Neural progenitor cell (in vitro differentiated cells): Measurements from ENCODE around the gene SCUBE2. TPM values are rescaled to one million over a fixed set of nuclear protein-coding genes. Genes with fewer than 3 reads are reported as not detected.

ENCODE experiments used
- DNase-seq: peaks from one replicate; pipeline ENCODE4 v3.0.0-alpha.2; 2016; ENCODE audit warnings: low spot score
- H2AFZ ChIP-seq: fragments of 200-600 bp; sonication (generic); replicated peaks from 2 replicates; pipeline ENCODE4 v1.6.1; 2016; ENCODE audit warnings: antibody characterized with exemption
- H3F3A ChIP-seq: fragments of 200-600 bp; sonication (generic); 2 replicates; pipeline ENCODE4 v1.6.1; 2016; ENCODE audit warnings: antibody characterized with exemption, low read depth
- H3K27ac ChIP-seq: fragments of 200-600 bp; sonication (generic); 2 replicates; pipeline ENCODE4 v1.5.1; 2016; ENCODE audit warnings: mild to moderate bottlenecking
- H3K27me3 ChIP-seq: fragments of 200-600 bp; sonication (generic); 2 replicates; pipeline ENCODE4 v1.6.1; 2016; ENCODE audit warnings: mild to moderate bottlenecking, moderate library complexity
- H3K36me3 ChIP-seq: fragments of 200-600 bp; sonication (generic); 2 replicates; pipeline ENCODE4 v1.5.1; 2016
- H3K4me1 ChIP-seq: fragments of 200-600 bp; sonication (generic); 2 replicates; pipeline ENCODE4 v1.6.1; 2016; ENCODE audit warnings: mixed run types
- H3K4me2 ChIP-seq: fragments of 200-600 bp; sonication (generic); 2 replicates; pipeline ENCODE4 v1.6.1; 2016
- H3K4me3 ChIP-seq: fragments of 200-600 bp; sonication (generic); 2 replicates; pipeline ENCODE4 v1.5.1; 2016
- H3K79me2 ChIP-seq: fragments of 200-600 bp; sonication (generic); 2 replicates; pipeline ENCODE4 v1.6.1; 2016; ENCODE audit warnings: low read depth
- H3K9ac ChIP-seq: fragments of 200-600 bp; sonication (generic); 2 replicates; pipeline ENCODE4 v1.6.1; 2016
- H3K9me3 ChIP-seq: fragments of 200-600 bp; sonication (generic); 2 replicates; pipeline ENCODE4 v1.5.1; 2016; ENCODE audit warnings: low read depth
- H4K20me1 ChIP-seq: fragments of 200-600 bp; sonication (generic); 2 replicates; pipeline ENCODE4 v1.6.1; 2016; ENCODE audit warnings: low read depth
- H3K27ac Mint-ChIP-seq: 3 replicates; pipeline ENCODE4 v1.8.0; 2021; ENCODE audit warnings: mixed read lengths
- H3K27me3 Mint-ChIP-seq: 2 replicates; pipeline ENCODE4 v1.8.0; 2022; ENCODE audit warnings: low read depth, mild to moderate bottlenecking, inconsistent platforms, moderate library complexity, mixed read lengths; ENCODE audit not compliant: insufficient read depth
- H3K36me3 Mint-ChIP-seq: 3 replicates; pipeline ENCODE4 v1.8.0; 2021; ENCODE audit warnings: mixed read lengths
- H3K4me1 Mint-ChIP-seq: 3 replicates; pipeline ENCODE4 v1.8.0; 2021; ENCODE audit warnings: mixed read lengths
- H3K4me3 Mint-ChIP-seq: 3 replicates; pipeline ENCODE4 v1.8.0; 2021; ENCODE audit warnings: mild to moderate bottlenecking, moderate library complexity, mixed read lengths
- H3K9me3 Mint-ChIP-seq: 3 replicates; pipeline ENCODE4 v1.8.0; 2020; ENCODE audit warnings: mixed read lengths
- EZH2 ChIP-seq: fragments of 200-600 bp; sonication (generic); IDR thresholded peaks from 2 replicates; pipeline ENCODE4 v1.6.1; 2017; ENCODE audit warnings: antibody characterized with exemption, mild to moderate bottlenecking, moderate library complexity
- EZH2phosphoT487 ChIP-seq: fragments of 200-600 bp; sonication (generic); IDR thresholded peaks from 2 replicates; pipeline ENCODE4 v1.6.1; 2017; ENCODE audit warnings: antibody characterized with exemption
- total RNA-seq: library from RNA; depleted of rRNA; stranded (reverse); fragments of >200 nt; gene quantifications from 2 replicates; pipeline ENCODE4 v1.2.3, GENCODE V29; 2015; ENCODE audit warnings: low replicate concordance
- TF ChIP-seq, protein P1 (sequence below): fragments of 200-600 bp; sonication (generic); IDR thresholded peaks from 2 replicates; pipeline ENCODE4 v1.5.1; 2017; ENCODE audit warnings: antibody characterized with exemption, mild to moderate bottlenecking

The SCUBE2 gene
- total RNA-seq, 1 donor from 2014 or later: 42.1 TPM

- Histone ChIP-seq H3K9me3 (no peaks in the 10 kb centered on the region), H3K79me2 (no peaks in the 10 kb centered on the region), H3K27ac (no peak overlapping the region), H3K27me3 (no peaks in the 10 kb centered on the region), H3K4me2 (no peak overlapping the region), H3F3A (peaks cover 24% of the 10 kb centered on the region), H4K20me1 (no peaks in the 10 kb centered on the region), H3K36me3 (no peaks in the 10 kb centered on the region), H2AFZ (no peak overlapping the region), H3K4me1 (peaks cover 44% of the 10 kb centered on the region), H3K9ac (no peak overlapping the region), H3K4me3 (no peak overlapping the region)
- H3K9me3 Mint-ChIP-seq: no peaks in the 10 kb centered on the region
- peaks cover 36% of the 10 kb centered on the region for H3K4me1 Mint-ChIP-seq
- no peaks in the 10 kb centered on the region for H3K36me3 Mint-ChIP-seq
- no peak for DNase-seq
- H3K27ac Mint-ChIP-seq: no peak overlapping the region
- H3K4me3 Mint-ChIP-seq: no peak overlapping the region
- H3K27me3 Mint-ChIP-seq: peaks cover 5% of the 10 kb centered on the region
- TF ChIP-seq, protein P1, sequence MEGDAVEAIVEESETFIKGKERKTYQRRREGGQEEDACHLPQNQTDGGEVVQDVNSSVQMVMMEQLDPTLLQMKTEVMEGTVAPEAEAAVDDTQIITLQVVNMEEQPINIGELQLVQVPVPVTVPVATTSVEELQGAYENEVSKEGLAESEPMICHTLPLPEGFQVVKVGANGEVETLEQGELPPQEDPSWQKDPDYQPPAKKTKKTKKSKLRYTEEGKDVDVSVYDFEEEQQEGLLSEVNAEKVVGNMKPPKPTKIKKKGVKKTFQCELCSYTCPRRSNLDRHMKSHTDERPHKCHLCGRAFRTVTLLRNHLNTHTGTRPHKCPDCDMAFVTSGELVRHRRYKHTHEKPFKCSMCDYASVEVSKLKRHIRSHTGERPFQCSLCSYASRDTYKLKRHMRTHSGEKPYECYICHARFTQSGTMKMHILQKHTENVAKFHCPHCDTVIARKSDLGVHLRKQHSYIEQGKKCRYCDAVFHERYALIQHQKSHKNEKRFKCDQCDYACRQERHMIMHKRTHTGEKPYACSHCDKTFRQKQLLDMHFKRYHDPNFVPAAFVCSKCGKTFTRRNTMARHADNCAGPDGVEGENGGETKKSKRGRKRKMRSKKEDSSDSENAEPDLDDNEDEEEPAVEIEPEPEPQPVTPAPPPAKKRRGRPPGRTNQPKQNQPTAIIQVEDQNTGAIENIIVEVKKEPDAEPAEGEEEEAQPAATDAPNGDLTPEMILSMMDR: no peak
- TF ChIP-seq EZH2phosphoT487: no peak
- no peak for TF ChIP-seq EZH2
Measured at GRCh38 chr11:9073466-9074225, 17.8 kb downstream of the SCUBE2 start.

GRCh38 chr11:9072626-9073176 is 18.7 kb downstream of the SCUBE2 start:
- H3K27me3 Mint-ChIP-seq: peaks cover 7% of the 10 kb centered on the region
- Histone ChIP-seq H3K4me1 (peaks cover 44% of the 10 kb centered on the region), H3K27me3 (no peaks in the 10 kb centered on the region), H3K36me3 (no peaks in the 10 kb centered on the region), H2AFZ (no peak overlapping the region), H3F3A (peaks cover 24% of the 10 kb centered on the region), H3K4me2 (peak overlapping the region; percentile 12), H3K9ac (no peak overlapping the region), H3K27ac (no peak overlapping the region), H3K4me3 (no peak overlapping the region), H3K79me2 (no peaks in the 10 kb centered on the region), H4K20me1 (no peaks in the 10 kb centered on the region), H3K9me3 (no peaks in the 10 kb centered on the region)
- no peak overlapping the region for H3K27ac Mint-ChIP-seq
- H3K9me3 Mint-ChIP-seq: no peaks in the 10 kb centered on the region
- no peak for DNase-seq
- no peak overlapping the region for H3K4me3 Mint-ChIP-seq
- no peak for TF ChIP-seq EZH2
- TF ChIP-seq, protein P1: no peak
- no peak for TF ChIP-seq EZH2phosphoT487
- H3K4me1 Mint-ChIP-seq: peaks cover 36% of the 10 kb centered on the region
- no peaks in the 10 kb centered on the region for H3K36me3 Mint-ChIP-seq

- Histone ChIP-seq H3K4me2 (peak overlapping the region; percentile 67), H4K20me1 (no peaks in the 10 kb centered on the region), H3K27ac (peak overlapping the region; percentile 69), H2AFZ (no peak overlapping the region), H3K4me3 (no peak overlapping the region), H3F3A (peaks cover 24% of the 10 kb centered on the region), H3K36me3 (no peaks in the 10 kb centered on the region), H3K27me3 (no peaks in the 10 kb centered on the region), H3K9ac (no peak overlapping the region), H3K4me1 (peaks cover 44% of the 10 kb centered on the region), H3K9me3 (no peaks in the 10 kb centered on the region), H3K79me2 (no peaks in the 10 kb centered on the region)
- peak; percentile 59 for DNase-seq
- TF ChIP-seq EZH2 (no peak), EZH2phosphoT487 (no peak)
- TF ChIP-seq, protein P1: no peak
- Mint-ChIP-seq H3K27me3 (peaks cover 7% of the 10 kb centered on the region), H3K4me1 (peaks cover 40% of the 10 kb centered on the region), H3K27ac (peak overlapping the region; percentile 48), H3K4me3 (no peak overlapping the region), H3K9me3 (no peaks in the 10 kb centered on the region), H3K36me3 (no peaks in the 10 kb centered on the region)
Measured at GRCh38 chr11:9071692-9072091, 19.7 kb downstream of the SCUBE2 start.
